Trophoblast cell (in vitro differentiated cells and primary cell): Measurements from ENCODE around the gene AJAP1.

ENCODE experiments used
- DNase-seq, 2 donors: peaks; one replicate each; pipeline ENCODE4 v3.0.0-alpha.2; 2016
- H2AFZ ChIP-seq: 2 replicates; pipeline ENCODE4 v1.6.1; 2013; ENCODE audit warnings: low read length, moderate library complexity, mild to moderate bottlenecking; ENCODE audit not compliant: insufficient read depth, poor library complexity
- H2AK5ac ChIP-seq: 2 replicates; pipeline ENCODE4 v1.6.1; 2013; ENCODE audit warnings: mild to moderate bottlenecking, low read length
- H2BK120ac ChIP-seq: 2 replicates; pipeline ENCODE4 v1.6.1; 2013; ENCODE audit warnings: low read length, mild to moderate bottlenecking, moderate library complexity; ENCODE audit not compliant: insufficient read depth, poor library complexity
- H2BK12ac ChIP-seq: 2 replicates; pipeline ENCODE4 v1.6.1; 2013; ENCODE audit warnings: mild to moderate bottlenecking, low read length, moderate library complexity
- H2BK5ac ChIP-seq: 2 replicates; pipeline ENCODE4 v1.6.1; 2013; ENCODE audit warnings: low read length, low read depth, moderate library complexity, mild to moderate bottlenecking; ENCODE audit not compliant: poor library complexity
- H3K14ac ChIP-seq: 2 replicates; pipeline ENCODE4 v1.6.1; 2013; ENCODE audit warnings: mild to moderate bottlenecking, low read length
- H3K18ac ChIP-seq: 2 replicates; pipeline ENCODE4 v1.6.1; 2013; ENCODE audit warnings: mild to moderate bottlenecking, low read length
- H3K23ac ChIP-seq: 2 replicates; pipeline ENCODE4 v1.6.1; 2013; ENCODE audit warnings: low read length
- H3K27ac ChIP-seq: 2 replicates; pipeline ENCODE4 v1.5.1; 2013; ENCODE audit warnings: low read depth, mild to moderate bottlenecking, inconsistent platforms, low read length, moderate library complexity
- H3K27me3 ChIP-seq: 2 replicates; pipeline ENCODE4 v1.6.1; 2013; ENCODE audit warnings: inconsistent platforms, mild to moderate bottlenecking, low read length, moderate library complexity; ENCODE audit not compliant: insufficient read depth
- H3K36me3 ChIP-seq, 2 experiments: 1 replicate in 1 of 2; 2 replicates in 1 of 2; pipeline ENCODE4 v1.6.1; 2013; ENCODE audit warnings: low read length in 2 of 2, mild to moderate bottlenecking in 2 of 2, moderate library complexity in 1 of 2; ENCODE audit not compliant: insufficient read depth in 2 of 2, control insufficient read depth in 1 of 2
- H3K4ac ChIP-seq: 2 replicates; pipeline ENCODE4 v1.6.1; 2013; ENCODE audit warnings: low read depth, mild to moderate bottlenecking, low read length, moderate library complexity
- H3K4me1 ChIP-seq, 2 experiments: 1 replicate in 1 of 2; 2 replicates in 1 of 2; pipeline ENCODE4 v1.6.1; 2013; ENCODE audit warnings: low read length in 2 of 2, mild to moderate bottlenecking in 2 of 2, moderate library complexity in 1 of 2; ENCODE audit not compliant: insufficient read depth in 2 of 2, control insufficient read depth in 1 of 2
- H3K4me2 ChIP-seq: 2 replicates; pipeline ENCODE4 v1.6.1; 2013; ENCODE audit warnings: inconsistent platforms, mild to moderate bottlenecking, low read length, moderate library complexity
- H3K4me3 ChIP-seq: 2 replicates; pipeline ENCODE4 v1.5.1; 2013; ENCODE audit warnings: mild to moderate bottlenecking, low read depth, low read length, inconsistent platforms
- H3K79me1 ChIP-seq: one replicate; pipeline ENCODE4 v1.6.1; 2013; ENCODE audit warnings: low read length
- H3K79me2 ChIP-seq: 2 replicates; pipeline ENCODE4 v1.6.1; 2013; ENCODE audit warnings: low read length, mild to moderate bottlenecking; ENCODE audit not compliant: control insufficient read depth, insufficient read depth, poor library complexity
- H3K9ac ChIP-seq: 2 replicates; pipeline ENCODE4 v1.6.1; 2013; ENCODE audit warnings: mild to moderate bottlenecking, low read length
- H3K9me3 ChIP-seq: 2 replicates; pipeline ENCODE4 v1.6.1; 2013; ENCODE audit warnings: low read depth, mild to moderate bottlenecking, control low read depth, inconsistent platforms, low read length; ENCODE audit not compliant: insufficient read depth
- H4K12ac ChIP-seq: 2 replicates; pipeline ENCODE4 v1.6.1; 2013; ENCODE audit warnings: low read depth, mild to moderate bottlenecking, low read length, moderate library complexity
- H4K8ac ChIP-seq: 2 replicates; pipeline ENCODE4 v1.6.1; 2013; ENCODE audit warnings: low read depth, mild to moderate bottlenecking, low read length, moderate library complexity
- H4K91ac ChIP-seq: one replicate; pipeline ENCODE4 v1.6.1; 2013; ENCODE audit warnings: low read depth, mild to moderate bottlenecking, low read length, moderate library complexity
- WGBS: extraction: QIAGEN DNeasy Blood & Tissue Kit; methylation state at CpG from one replicate; pipeline ENCODE4 v1.1.7; 2013; ENCODE audit warnings: missing lambda C conversion rate; ENCODE audit not compliant: insufficient read length, insufficient coverage; ENCODE audit errors: extremely low coverage; 5-methylcytosine and 5-hydroxymethylcytosine counted together

Gene AJAP1

GRCh38 chr1:4701276-4701675 lies 46.9 kb downstream of the AJAP1 start:
- Histone ChIP-seq H3K36me3 (no peaks in the 10 kb centered on the region), H3K27ac (no peak overlapping the region), H3K27me3 (no peaks in the 10 kb centered on the region), H3K4ac (no peak overlapping the region), H2AK5ac (no peak overlapping the region), H2BK12ac (no peak overlapping the region), H2AFZ (no peak overlapping the region), H3K4me1 (peaks cover 0 to 5% of the 10 kb centered on the region in 2 experiments), H2BK120ac (no peak overlapping the region), H3K9me3 (peaks cover 4% of the 10 kb centered on the region), H4K12ac (no peak overlapping the region), H3K4me3 (no peak overlapping the region), H4K8ac (no peak overlapping the region), H3K14ac (no peak overlapping the region), H3K23ac (no peak overlapping the region), H2BK5ac (no peak overlapping the region), H3K4me2 (no peak overlapping the region), H3K79me1 (no peaks in the 10 kb centered on the region), H4K91ac (no peak overlapping the region), H3K79me2 (no peaks in the 10 kb centered on the region), H3K9ac (no peak overlapping the region), H3K18ac (no peak overlapping the region)
- no peak for DNase-seq
- no CpG with 5 or more reads among the region's 9 CpGs for WGBS

- Histone ChIP-seq H3K4me1 (peaks cover 0 to 5% of the 10 kb centered on the region in 2 experiments), H2BK120ac (no peak overlapping the region), H3K27ac (no peak overlapping the region), H3K4me3 (no peak overlapping the region), H3K18ac (no peak overlapping the region), H4K8ac (no peak overlapping the region), H3K79me1 (no peaks in the 10 kb centered on the region), H3K9me3 (peaks cover 2% of the 10 kb centered on the region), H2AFZ (no peak overlapping the region), H3K4me2 (no peak overlapping the region), H2AK5ac (no peak overlapping the region), H3K36me3 (no peaks in the 10 kb centered on the region), H3K14ac (no peak overlapping the region), H3K79me2 (no peaks in the 10 kb centered on the region), H3K23ac (no peak overlapping the region), H3K4ac (no peak overlapping the region), H2BK12ac (no peak overlapping the region), H4K12ac (no peak overlapping the region), H2BK5ac (no peak overlapping the region), H3K27me3 (no peaks in the 10 kb centered on the region), H4K91ac (no peak overlapping the region), H3K9ac (no peak overlapping the region)
- WGBS: no CpG with 5 or more reads among the region's 12 CpGs
- DNase-seq: no peak
Observed at GRCh38 chr1:4702464-4702863, 48.1 kb downstream of the AJAP1 start.

- no peak overlapping the region for H3K27ac ChIP-seq
- H3K18ac ChIP-seq: no peak overlapping the region
- H3K4me1 ChIP-seq: peaks cover 0 to 5% of the 10 kb centered on the region in 2 experiments
- no peaks in the 10 kb centered on the region for H3K79me1 ChIP-seq
- no peak overlapping the region for H4K8ac ChIP-seq
- H2AFZ ChIP-seq: no peak overlapping the region
- H2BK120ac ChIP-seq: no peak overlapping the region
- no peak overlapping the region for H3K23ac ChIP-seq
- H3K9ac ChIP-seq: no peak overlapping the region
- H3K36me3 ChIP-seq: no peaks in the 10 kb centered on the region
- H3K27me3 ChIP-seq: no peaks in the 10 kb centered on the region
- H3K4me2 ChIP-seq: no peak overlapping the region
- no peak overlapping the region for H3K14ac ChIP-seq
- DNase-seq: no peak
- no peak overlapping the region for H2BK5ac ChIP-seq
- H4K12ac ChIP-seq: no peak overlapping the region
- H2BK12ac ChIP-seq: no peak overlapping the region
- no peak overlapping the region for H3K4me3 ChIP-seq
- no peak overlapping the region for H3K4ac ChIP-seq
- H4K91ac ChIP-seq: no peak overlapping the region
- WGBS: no CpG with 5 or more reads among the region's 16 CpGs
- H3K9me3 ChIP-seq: peaks cover 2% of the 10 kb centered on the region
- no peak overlapping the region for H2AK5ac ChIP-seq
- H3K79me2 ChIP-seq: no peaks in the 10 kb centered on the region
Observed at GRCh38 chr1:4702932-4703331, 48.5 kb downstream of the AJAP1 start.

GRCh38 chr1:4703646-4704045 lies 49.2 kb downstream of the AJAP1 start:
- no peaks in the 10 kb centered on the region for H3K27me3 ChIP-seq
- H3K9me3 ChIP-seq: peaks cover 2% of the 10 kb centered on the region
- H3K36me3 ChIP-seq: no peaks in the 10 kb centered on the region
- H2BK12ac ChIP-seq: no peak overlapping the region
- H4K12ac ChIP-seq: no peak overlapping the region
- no peak overlapping the region for H3K23ac ChIP-seq
- no peak for DNase-seq
- no peak overlapping the region for H2BK120ac ChIP-seq
- no peak overlapping the region for H2AFZ ChIP-seq
- no peaks in the 10 kb centered on the region for H3K79me1 ChIP-seq
- H3K18ac ChIP-seq: no peak overlapping the region
- H4K91ac ChIP-seq: no peak overlapping the region
- no peak overlapping the region for H3K4ac ChIP-seq
- no peak overlapping the region for H3K4me3 ChIP-seq
- H3K79me2 ChIP-seq: no peaks in the 10 kb centered on the region
- H2AK5ac ChIP-seq: no peak overlapping the region
- H3K14ac ChIP-seq: no peak overlapping the region
- peaks cover 0 to 5% of the 10 kb centered on the region in 2 experiments for H3K4me1 ChIP-seq
- no peak overlapping the region for H2BK5ac ChIP-seq
- H3K9ac ChIP-seq: no peak overlapping the region
- no peak overlapping the region for H4K8ac ChIP-seq
- no peak overlapping the region for H3K27ac ChIP-seq
- H3K4me2 ChIP-seq: no peak overlapping the region
- no CpG with 5 or more reads among the region's 6 CpGs for WGBS
